ENCODE measurements around the gene DLG2. TPM values are rescaled to one million over a fixed set of nuclear protein-coding genes. Genes with fewer than 3 reads are reported as not detected.
"Not testable (repeated sequence)": the region's sequence is repeated elsewhere in the genome, so short reads cannot be mapped to it uniquely, and the experiment has no call there.

The DLG2 gene
- total RNA-seq, 1 donor from 2014 or later: 25.3 TPM

DNA sequence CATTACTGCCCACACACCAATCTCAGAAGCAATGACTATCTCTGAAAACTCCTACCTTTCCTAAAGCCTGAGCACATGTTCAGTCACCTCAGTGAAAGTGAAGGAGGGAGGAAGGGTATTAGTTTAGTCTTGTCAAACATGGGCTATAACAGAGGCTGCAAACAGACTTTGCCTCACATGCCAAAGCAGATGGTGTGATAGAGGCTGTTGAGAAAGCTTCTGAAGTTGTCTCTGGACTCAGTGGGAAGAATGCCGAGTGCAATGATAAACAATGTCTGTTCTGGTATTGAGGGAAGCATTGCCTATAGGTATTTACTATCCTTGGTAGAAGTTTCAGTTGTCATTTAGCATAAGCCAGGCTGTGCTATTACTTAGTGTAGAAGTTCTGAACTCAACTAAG is 2026.5 kb downstream of the DLG2 start:
- DNase-seq (ENCODE audit: low spot score): no peak

DNA sequence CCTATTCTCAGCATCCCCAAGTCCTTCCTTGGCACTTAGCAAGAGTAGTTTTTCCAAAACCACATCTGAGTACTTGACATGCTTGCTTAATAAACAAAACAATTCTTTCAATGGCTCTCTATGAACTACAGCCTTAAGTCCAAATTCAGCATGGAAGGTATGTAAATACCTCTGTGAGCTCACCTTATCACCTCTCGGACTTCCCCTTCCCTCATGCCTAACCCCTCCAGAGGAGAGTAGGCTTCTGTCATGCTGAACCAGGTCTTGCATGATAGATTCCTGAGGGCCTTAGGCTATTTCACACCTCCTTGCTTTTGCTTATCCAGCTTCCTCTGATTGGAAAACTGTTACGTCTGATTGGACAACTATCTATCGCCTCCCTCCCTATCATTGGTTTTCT is 2028.1 kb downstream of the DLG2 start:
- no peak for DNase-seq (ENCODE audit: low spot score)

DNA sequence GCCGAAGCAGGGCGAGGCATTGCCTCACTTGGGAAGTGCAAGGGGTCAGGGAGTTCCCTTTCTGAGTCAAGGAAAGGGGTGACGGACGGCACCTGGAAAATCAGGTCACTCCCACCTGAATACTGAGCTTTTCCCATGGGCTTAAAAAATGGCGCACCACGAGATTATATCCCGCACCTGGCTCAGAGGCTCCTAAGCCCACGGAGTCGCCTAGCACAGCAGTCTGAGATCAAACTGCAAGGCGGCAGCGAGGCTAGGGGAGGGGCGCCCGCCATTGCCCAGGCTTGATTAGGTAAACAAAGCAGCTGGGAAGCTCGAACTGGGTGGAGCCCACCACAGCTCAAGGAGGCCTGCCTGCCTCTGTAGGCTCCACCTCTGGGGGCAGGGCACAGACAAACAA is 2039.3 kb downstream of the DLG2 start:
- DNase-seq (ENCODE audit: low spot score): not testable (repeated sequence)

DNA sequence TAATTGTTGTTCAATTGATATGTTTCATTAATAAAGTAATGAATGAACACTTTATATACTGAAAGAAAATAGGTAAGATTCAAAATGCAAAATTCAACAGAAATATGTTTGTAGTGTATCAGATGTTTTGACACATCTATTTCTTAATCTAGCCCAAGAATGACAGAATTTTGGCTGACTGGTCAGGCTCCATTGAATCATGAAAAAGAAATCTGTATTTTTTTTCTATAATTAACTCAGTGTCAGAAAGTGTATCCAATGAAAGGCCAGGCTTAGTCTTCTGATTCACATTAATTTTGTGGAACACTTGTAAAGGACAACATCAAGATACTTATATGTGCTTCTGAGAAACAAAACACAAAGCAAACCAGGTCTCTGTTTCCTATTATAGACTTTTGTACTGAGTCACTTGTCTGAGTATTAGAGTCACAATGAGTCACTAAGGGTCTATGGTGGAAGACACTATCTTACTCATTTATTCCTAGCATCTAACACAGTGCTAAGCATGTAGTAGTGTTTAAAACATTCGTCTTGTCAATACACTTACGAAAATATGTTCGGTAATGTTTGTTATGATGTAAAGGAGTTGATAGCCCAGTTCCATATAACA is 2043.3 kb downstream of the DLG2 start:
- no peak for DNase-seq (ENCODE audit: low spot score)

DNA sequence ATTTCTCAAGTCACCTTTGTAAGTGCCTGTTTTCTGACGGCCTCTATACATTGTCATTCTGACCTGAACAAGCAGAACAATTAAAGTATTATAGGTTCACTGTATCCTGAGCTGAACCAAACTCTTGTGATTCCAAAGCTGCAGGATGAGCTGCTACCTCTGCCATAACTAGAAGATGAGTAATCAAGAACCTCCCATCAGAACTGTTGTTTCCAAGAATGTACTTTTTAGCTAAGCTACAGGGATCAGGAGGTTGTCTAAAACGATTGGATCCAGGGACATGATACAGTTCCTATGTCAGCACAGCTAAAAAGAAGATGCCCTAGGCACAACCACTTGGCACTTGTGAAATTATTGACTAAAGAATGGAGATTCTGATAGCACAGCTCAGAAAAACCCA is 2052.6 kb downstream of the DLG2 start:
- peak; percentile 41 for DNase-seq (ENCODE audit: low spot score)

DNA sequence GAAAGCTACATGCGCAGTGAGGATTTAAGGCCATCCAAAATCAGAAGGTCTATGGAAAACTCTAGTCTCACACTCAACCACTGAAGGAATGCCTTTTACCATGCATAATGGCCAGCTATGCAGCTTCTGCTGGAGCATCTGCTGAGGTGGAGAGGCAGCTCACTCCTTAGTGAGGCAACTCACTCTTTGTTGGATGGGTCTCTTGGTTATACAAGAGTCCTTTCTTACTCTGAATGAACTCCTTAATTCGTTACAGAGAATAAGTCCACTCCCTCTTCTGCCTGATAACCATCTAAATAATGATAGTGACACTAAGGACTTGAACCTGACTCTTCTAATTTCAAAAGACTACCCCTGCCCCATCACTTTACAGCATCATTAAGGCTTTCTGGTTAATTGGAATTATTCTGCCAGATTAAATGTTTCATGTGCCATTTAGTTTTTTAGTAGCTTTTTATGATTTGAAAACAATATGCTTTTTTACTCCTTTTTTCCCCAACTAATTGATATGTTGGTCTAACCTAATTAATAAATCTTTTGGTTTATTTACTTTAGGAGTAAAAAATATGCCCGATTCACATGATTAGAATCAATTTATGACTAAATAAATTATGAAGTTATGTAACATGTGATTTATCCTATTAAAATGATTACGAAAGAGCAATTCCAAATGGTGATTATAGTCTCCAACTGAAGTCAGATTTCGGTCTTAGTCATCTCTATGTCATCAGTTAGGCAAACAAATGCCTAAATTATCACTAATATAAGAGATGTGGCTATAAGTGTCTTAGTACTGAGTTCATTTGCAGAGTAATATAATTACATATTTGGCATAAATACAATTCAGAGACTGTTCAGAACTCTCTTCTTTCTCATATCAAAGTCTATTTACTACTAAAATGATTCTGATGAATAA is 2054.3 kb downstream of the DLG2 start:
- DNase-seq (ENCODE audit: low spot score): no peak

DNA sequence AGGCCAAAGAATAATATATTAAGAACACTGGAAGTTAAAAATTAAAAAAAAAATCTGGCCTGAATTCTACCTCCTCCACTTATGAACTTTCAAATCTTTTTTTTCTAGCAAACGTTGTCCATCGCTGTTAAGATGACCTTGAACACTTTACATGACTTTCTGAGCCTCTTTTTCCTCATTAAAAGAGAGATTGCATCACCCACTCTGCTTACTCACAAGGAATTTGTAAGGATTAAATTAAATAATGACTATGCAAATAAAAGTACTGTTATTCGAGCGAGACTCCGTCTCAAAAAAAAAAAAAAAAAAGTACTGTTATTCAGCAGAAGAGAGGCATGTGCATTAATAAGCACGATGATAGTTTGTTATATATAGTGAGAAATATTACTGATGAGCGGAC is 2055.8 kb downstream of the DLG2 start:
- DNase-seq (ENCODE audit: low spot score): no peak

DNA sequence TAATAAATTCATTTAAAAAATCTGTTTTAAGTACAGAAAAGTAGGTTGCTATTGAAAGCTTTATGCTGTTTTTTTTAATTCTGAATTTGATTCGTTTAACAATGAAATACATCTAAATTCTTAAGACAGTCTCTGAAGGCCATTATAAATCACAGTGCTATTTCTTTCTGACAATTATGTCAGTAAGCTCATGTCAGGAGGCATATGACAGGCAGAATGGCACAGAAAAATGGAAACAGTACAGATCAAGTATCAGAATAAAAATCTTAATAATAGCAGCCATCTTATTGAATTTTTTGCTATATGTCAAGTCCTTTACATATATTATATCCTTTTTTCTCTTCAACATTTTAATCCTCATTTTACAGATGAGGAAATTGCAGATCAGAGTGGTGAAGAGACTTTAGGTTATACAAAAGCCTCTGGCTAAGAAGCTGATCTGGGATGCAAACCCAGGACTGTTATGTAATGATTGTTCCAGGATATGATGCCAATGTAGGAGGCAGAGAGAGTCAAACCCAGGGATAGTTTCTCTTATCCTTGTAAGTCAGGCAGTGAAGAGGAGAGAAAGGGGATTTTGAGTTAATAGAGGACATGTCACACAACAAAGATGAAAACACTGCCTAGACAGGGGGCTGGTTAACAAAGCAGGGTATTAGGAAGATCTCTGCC is 2057.9 kb downstream of the DLG2 start:
- no peak for DNase-seq (ENCODE audit: low spot score)

DNA sequence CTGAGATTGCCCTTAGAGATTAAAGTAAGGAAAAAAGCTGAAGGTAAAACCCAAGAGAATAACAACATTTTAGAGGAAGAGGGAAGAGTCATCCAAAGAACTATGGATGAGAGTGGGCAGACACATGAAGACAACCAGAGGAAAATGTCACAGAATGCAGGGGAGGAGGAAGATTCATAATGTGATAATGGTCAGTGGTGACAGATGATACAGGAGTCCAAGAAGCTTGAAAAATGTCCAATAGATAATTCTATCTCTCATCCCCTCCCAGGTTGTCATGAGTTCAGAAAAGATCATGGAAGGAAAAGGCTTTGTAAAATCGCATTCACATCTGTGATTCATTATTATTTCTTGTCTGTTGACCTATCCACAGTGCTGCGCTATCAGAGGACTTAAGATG is 2058.6 kb downstream of the DLG2 start:
- no peak for DNase-seq (ENCODE audit: low spot score)

DNA sequence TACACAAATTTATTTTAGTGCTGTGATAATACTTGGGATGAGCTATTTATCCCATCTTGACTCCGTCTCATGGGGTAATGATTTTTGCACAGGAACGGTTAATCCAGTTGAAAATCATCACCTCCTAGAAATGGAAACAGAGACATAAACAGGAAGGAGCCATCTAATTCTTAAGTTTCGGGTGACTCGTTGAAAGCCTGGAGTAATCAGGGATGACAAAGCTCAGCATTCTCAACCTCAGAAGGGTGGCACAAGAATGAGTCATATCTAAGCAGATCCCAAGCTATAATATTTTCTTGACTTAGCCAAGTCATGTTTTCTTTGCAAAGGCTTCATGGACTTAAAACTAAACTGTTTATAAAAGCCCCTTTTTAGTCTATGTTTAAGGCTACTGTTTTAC is 2060.2 kb downstream of the DLG2 start:
- DNase-seq (ENCODE audit: low spot score): peak; percentile 45

DNA sequence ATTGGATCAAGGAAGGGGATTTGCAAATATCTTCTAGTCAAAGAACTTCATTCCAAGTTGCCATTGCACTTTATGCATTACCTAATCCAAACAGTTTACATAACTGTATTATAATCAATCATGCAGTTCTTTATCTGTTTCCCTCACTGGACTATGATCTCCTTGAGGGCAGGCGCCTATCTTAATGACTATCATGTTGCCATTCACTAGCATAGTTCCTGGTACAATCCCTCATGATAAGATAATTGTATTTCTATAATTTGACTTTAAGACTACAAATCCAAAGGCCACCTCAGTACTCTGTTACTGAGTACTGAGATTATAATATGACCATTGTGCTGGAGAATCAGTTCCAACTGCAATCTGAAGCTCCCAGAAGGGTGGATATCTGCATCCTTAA is 2062.3 kb downstream of the DLG2 start:
- no peak for DNase-seq (ENCODE audit: low spot score)

DNA sequence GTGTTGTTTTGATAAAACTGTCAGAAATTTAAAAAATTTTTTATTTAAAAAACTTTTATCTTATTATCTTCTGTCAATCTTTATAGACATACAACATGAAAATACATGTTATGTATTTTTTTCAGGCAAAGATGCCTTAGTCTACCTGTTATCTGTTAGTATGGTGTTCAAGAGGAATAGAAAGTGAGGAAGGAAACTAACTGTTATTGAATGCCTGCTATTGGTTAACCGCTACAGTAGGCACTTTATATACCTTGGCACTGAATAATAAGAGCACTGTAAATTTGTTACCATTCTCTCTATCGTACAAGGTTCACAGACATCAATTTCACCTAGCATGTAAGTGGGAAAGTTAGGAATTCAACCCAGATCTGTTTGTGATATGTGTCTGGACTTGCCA is 2068.9 kb downstream of the DLG2 start:
- no peak for DNase-seq (ENCODE audit: low spot score)

DNA sequence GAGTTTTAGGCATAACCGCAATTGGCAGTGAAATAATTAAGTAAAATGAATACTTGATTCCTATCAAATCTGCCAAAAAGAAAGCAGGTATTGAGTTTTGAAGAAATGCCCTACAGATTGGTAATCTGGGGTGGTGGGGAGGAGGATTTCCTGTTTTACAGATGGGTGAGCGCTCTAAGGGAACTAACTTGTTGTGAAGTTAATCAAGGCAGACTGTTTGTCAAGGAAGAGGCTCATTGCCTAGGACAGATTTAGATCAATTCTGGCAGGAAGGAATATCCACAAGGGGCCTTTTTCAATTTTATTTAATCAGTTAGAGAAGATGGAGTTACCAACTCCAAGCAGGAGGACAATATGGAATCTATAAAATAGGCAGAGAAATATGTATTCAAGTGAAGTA is 2069.5 kb downstream of the DLG2 start:
- no peak for DNase-seq (ENCODE audit: low spot score)

DNA sequence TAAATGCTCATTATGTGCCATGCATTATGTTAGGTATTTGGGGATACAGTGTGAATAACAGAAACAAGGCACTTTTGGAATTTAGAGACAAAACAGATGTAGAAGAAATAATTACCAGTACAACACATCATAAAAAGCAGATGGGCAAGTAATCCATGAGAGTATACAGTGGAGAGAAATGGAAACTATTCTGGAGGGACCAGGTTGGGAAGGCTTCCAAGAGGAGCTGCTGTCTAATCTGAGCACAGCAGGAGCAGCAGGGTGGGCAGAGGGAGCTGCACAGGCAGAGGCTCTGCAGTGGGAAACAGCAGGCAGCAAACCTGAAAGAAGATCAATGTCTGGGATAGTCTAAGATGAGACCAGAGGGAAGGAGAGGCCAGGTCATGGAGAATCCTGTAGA is 2072.3 kb downstream of the DLG2 start:
- DNase-seq (ENCODE audit: low spot score): peak; percentile 44

DNA sequence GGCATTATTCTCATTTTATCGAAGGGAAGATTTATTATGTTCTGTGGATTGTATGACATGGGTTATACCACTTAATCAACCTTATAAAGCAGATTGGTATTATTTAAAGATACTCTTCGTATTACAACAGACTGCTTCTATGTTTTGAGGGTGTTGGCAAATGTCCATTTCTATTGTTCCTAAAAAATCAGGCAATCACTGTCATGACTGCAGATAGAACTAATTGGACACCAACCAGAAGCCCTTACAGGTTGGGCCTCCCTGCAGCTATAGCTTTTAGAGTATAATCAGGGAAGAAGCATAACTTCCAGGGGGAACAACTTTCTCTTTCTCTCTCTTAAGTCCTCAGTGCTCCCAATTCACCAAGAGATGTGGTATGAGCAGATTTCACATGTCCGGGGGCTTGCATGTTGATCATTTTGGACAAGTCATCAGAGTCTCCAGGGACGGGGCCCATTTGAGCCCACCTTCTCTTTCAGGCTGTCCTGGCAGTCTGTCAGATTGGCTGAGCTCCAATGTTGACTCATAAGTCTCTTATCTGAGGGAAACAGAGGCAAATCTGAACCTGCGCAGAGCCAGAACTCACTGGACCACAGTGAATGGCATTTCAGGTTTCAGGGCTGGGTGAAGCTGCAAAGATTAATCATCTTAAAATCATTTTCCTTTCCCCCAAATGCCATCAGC is 2077.0 kb downstream of the DLG2 start:
- DNase-seq (ENCODE audit: low spot score): no peak

DNA sequence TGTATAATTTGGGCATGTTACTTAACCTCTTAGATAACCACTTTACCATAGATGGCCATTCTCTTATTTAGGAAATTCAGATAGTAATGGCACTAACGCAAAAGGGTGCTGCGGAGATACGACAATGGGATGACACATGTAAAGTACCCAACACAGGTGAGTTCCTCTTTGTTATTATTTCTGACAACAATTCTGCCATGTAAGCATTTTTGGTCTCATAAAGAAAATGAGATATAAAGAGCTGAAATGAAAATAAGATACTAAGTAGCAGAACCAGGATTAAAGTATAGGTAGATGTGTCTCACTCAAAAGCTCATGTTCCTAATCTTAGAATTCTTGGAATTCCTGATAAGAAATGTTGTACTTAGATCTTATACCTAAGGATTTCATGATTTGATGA is 2080.8 kb downstream of the DLG2 start:
- no peak for DNase-seq (ENCODE audit: low spot score)

DNA sequence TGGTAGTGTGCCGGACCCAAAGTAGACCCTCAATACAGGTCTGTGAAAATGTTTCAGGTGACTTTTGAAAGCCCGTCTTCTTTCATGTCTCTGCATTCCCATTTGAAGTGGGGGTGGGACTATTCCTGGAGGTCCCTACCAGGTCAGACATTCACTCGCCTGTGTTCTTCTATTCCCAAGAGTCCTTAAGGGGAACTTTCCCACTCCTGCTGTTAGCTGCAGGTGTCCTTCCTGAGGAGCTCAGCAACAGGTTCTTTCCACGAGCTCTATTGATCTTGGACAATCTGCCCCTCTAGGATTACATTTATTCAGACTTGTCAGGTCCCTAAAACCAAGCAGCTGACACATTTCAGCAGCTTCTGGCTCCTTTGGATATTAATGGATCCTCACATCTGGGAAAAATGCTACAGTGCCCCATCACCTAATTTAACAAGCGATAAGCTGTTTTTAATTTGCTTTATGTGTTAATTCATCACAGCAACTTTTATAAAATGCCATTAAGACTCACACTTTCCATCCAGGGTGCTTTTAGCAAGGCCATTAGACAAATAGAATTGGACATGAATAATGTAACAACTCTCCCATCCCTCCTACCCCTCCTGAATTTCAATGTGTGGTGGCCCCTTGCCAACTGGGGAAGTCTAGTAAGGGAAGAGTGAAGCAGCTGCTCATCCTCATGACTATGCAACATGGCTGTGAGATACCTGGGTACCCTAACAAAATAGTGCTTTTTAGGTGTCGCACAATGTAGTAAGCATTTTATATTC is 2081.5 kb downstream of the DLG2 start:
- no peak for DNase-seq (ENCODE audit: low spot score)

DNA sequence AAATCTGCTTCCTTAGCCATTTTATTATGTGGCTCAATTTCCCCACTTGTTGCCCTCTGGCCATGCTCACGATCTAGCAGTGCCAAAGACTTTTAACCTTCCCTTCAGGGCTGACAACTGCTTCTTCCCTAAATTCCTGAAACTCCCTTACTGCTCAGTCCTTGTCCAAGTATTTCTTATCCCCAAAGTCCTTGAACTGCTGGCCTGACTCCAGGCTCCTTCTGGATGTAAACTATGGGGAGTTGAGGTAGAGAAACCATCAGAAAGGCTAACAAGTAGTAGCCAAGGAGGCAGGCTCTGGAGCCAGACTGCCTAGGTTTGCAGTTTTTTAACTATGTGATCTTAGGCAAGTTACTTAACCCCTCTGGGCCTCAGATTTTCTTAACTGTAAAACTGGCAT is 2082.3 kb downstream of the DLG2 start:
- no peak for DNase-seq (ENCODE audit: low spot score)

DNA sequence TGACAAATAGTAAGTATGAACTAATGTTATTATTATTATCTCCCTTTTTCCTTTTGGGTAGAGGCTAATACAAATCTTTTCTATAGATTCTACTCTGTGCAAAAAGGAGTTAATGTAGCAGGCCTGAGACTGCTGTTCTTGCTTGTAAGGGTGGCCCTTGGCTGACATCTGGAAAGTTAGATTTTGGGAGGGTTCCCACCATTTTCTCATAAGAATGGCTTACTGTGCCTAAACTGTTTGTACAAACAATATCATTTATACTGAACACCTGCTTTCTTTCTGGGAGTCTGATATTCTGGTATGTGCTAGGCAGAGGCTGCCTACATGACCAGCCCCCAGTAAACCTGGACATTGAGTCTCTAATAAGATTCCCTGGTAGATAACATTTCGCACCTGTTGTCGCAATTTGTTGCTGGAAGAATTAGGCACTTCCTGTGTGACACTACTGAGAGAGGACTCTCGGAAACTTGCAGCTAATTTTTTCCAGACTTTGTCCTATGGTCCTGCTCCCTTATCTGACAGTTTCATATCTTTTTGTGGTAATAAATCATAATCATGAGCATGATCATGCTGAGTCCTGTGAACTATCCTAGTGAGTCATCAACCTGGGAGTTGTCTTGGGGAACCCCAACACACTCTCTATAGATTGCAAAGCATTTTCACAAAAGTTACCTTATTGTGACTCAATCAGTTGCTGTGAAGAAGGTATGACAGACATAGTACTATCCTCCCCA is 2083.3 kb downstream of the DLG2 start:
- DNase-seq (ENCODE audit: low spot score): no peak

DNA sequence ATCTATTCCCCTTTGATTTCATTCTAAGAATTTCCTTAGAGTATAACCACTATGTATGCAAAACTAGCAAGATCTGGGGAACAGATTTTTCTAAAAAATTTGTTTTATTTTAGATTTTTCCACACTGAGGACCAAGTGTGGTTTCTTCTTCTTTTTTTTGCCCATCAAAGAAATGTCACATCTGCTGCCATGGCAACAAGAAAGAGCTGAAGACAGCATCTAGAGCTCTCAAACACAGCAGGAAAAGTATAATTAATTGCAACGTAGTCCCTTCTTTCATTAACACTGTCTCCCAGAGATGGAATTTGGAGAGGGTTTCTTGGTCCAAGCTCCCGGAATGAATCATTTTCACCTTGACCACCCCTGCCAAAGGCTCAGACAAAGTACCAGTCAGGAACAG is 2084.3 kb downstream of the DLG2 start:
- no peak for DNase-seq (ENCODE audit: low spot score)

DNA sequence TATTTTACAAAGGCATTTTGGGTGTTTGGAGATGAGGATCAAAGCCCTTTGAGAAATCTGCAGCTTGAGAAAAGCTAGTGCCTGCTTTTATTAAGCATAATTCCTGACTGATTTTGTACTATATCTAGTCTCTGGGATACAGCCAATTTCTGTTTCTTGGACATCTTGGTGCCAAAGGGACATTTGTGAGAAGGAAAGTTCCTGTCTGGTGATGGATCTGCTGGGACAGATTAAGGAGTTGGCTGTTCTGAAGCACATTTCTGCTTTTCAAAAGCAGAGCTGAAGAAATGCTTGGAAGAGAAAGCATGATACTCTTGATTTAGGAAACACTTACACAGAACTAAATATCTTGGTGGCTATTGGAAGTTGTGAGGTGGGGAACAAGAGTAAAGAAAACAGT is 2086.4 kb downstream of the DLG2 start:
- DNase-seq (ENCODE audit: low spot score): no peak

All from umbilical cord (tissue), 2 donors.